Measurements from ENCODE around the gene CACNA1B. TPM values are rescaled to one million over a fixed set of nuclear protein-coding genes. Genes with fewer than 3 reads are reported as not detected.
A peak's percentile ranks its signal among the peaks of the same experiment; 100 is the strongest.
"Not testable (repeated sequence)": the region's sequence is repeated elsewhere in the genome, so short reads cannot be mapped to it uniquely, and the experiment has no call there.

The CACNA1B gene
- total and polyA plus RNA-seq, 2 donors (not counting 1 experiment from before 2014, with no cell fraction given), result 0.15 TPM; not detected in 1

DNA sequence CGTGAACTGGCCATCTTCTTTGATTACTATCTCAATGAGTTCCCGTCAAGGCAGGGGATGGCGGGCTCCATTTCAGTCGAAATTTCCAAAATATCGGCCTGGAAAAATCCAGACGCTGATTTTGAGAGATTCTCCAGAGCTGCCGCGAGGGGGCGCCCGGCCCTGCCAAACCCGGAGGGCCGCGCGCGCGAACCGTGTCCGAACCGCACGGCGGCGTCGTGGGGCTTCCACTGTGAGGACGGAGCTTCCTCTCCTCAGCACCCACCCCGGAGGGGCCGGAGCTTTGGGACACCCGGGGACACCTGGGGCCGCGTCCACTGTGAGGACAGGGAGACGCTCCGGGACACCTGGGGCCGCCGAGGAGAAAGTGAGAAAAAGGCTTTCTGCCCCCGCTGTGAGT, 270.0 kb downstream of the CACNA1B start:
- H3K79me2 ChIP-seq (ENCODE audit: control insufficient read depth, insufficient read depth, low read length); H3K4me1 ChIP-seq (ENCODE audit: control insufficient read depth in 2 of 2, insufficient read depth in 2 of 2, low read length in 2 of 2); H3K27me3 Mint-ChIP-seq; intact Hi-C loops (cut with micrococcal nuclease); ATAC-seq (ENCODE audit: low read depth); DNase-seq; H3K27me3 ChIP-seq (replicated peaks in 1 of 4; ENCODE audit: control extremely low read depth in 1 of 4, control insufficient read depth in 3 of 4, insufficient read depth in 4 of 4, low read length in 3 of 4); H3K9ac ChIP-seq (ENCODE audit: low read length); H3K4me2 ChIP-seq (replicated peaks; ENCODE audit: low read depth, low read length, poor library complexity, severe bottlenecking); H3K36me3 ChIP-seq (replicated peaks in 1 of 2; ENCODE audit: control extremely low read depth in 1 of 2, control insufficient read depth in 1 of 2, extremely low read depth in 1 of 2, insufficient read depth in 2 of 2, low read length in 1 of 2); POLR2A ChIA-PET; H3K4me1 Mint-ChIP-seq; H3K4me3 Mint-ChIP-seq; H3K4me3 ChIP-seq (ENCODE audit: control extremely low read depth in 1 of 5, extremely low read depth in 1 of 5, insufficient read depth in 1 of 5, low read depth in 2 of 5, low read length in 4 of 5); H2AFZ ChIP-seq (ENCODE audit: insufficient read depth, low read depth, low read length, poor library complexity, severe bottlenecking); H3K27ac Mint-ChIP-seq; H3K27ac ChIP-seq (ENCODE audit: low read length in 2 of 2); CTCF ChIA-PET; H3K9me3 ChIP-seq (ENCODE audit: control extremely low read depth in 1 of 3, control insufficient read depth in 2 of 3, insufficient read depth in 1 of 3, low read length in 2 of 3); H3K9me3 Mint-ChIP-seq (ENCODE audit: insufficient read depth); H4K20me1 ChIP-seq (ENCODE audit: control insufficient read depth, insufficient read depth, low read length, poor library complexity, severe bottlenecking): not testable (repeated sequence)
- 6% methylated on average over 7 of the region's 34 CpGs for WGBS (ENCODE audit: insufficient coverage)

DNA sequence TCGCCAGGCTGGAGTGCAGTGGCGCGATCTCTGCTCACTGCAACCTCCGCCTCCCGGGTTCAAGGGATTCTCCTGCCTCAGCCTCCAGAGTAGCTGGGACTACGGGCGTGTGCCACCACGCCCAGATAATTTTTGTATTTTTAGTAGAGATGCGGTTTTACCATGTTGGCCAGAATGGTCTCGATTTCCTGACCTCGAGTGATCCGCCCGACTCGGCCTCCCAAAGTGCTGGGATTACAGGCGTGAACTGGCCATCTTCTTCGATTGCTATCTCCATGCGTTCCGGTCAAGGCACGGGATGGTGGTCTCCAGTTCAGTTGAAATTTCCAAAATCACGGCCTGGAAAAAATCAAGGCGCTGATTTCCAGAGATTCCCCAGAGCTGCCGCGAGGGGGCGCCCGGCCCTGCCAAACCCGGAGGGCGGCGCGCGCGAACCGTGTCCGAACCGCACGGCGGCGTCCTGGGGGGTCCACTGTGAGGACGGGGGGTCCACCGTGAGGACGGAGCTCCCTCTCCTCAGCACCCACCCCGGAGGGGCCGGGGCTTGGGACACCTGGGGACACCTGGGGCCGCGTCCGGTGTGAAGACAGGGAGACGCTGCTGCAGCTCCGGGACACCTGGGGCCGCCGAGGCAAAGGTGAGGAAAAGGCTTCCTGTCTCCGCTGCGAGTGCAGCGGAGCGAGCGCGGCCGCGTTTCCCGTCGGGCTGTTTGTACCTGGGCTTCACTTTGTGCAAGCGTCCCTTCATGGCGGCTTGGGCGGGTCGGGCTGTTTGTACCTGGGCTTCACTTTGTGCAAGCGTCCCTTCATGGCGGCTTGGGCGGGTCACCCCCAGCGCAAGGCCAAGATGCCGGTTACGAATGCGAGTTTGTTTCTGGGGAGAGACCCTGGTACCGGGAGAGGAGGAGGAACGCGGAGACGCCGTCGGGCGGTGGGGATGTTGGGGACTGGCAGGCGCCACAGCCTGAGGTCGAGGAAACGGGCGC, 272.4 kb downstream of the CACNA1B start:
- H3K9me3 ChIP-seq (ENCODE audit: control extremely low read depth in 1 of 3, control insufficient read depth in 2 of 3, insufficient read depth in 1 of 3, low read length in 2 of 3); H4K20me1 ChIP-seq (ENCODE audit: control insufficient read depth, insufficient read depth, low read length, poor library complexity, severe bottlenecking); H3K27ac ChIP-seq (ENCODE audit: low read length in 2 of 2); H3K79me2 ChIP-seq (ENCODE audit: control insufficient read depth, insufficient read depth, low read length); H3K9me3 Mint-ChIP-seq (ENCODE audit: insufficient read depth); H3K27me3 ChIP-seq (replicated peaks in 1 of 4; ENCODE audit: control extremely low read depth in 1 of 4, control insufficient read depth in 3 of 4, insufficient read depth in 4 of 4, low read length in 3 of 4); H3K4me1 ChIP-seq (ENCODE audit: control insufficient read depth in 2 of 2, insufficient read depth in 2 of 2, low read length in 2 of 2); H3K9ac ChIP-seq (ENCODE audit: low read length); CTCF ChIA-PET; intact Hi-C loops (cut with micrococcal nuclease); H3K27me3 Mint-ChIP-seq; POLR2A ChIA-PET; H3K4me1 Mint-ChIP-seq; H3K36me3 ChIP-seq (replicated peaks in 1 of 2; ENCODE audit: control extremely low read depth in 1 of 2, control insufficient read depth in 1 of 2, extremely low read depth in 1 of 2, insufficient read depth in 2 of 2, low read length in 1 of 2); H3K27ac Mint-ChIP-seq: not testable (repeated sequence)
- TF ChIP-seq, protein P1, sequence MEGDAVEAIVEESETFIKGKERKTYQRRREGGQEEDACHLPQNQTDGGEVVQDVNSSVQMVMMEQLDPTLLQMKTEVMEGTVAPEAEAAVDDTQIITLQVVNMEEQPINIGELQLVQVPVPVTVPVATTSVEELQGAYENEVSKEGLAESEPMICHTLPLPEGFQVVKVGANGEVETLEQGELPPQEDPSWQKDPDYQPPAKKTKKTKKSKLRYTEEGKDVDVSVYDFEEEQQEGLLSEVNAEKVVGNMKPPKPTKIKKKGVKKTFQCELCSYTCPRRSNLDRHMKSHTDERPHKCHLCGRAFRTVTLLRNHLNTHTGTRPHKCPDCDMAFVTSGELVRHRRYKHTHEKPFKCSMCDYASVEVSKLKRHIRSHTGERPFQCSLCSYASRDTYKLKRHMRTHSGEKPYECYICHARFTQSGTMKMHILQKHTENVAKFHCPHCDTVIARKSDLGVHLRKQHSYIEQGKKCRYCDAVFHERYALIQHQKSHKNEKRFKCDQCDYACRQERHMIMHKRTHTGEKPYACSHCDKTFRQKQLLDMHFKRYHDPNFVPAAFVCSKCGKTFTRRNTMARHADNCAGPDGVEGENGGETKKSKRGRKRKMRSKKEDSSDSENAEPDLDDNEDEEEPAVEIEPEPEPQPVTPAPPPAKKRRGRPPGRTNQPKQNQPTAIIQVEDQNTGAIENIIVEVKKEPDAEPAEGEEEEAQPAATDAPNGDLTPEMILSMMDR (IDR thresholded peaks at IDR 0.05), result peak; percentile 27
- H3K4me2 ChIP-seq (replicated peaks; ENCODE audit: low read depth, low read length, poor library complexity, severe bottlenecking), result peak overlapping the region; percentile 28
- peak; percentile 33 for ATAC-seq (ENCODE audit: low read depth)
- 17% methylated on average over 76 of the region's 81 CpGs for WGBS (ENCODE audit: insufficient coverage)
- peak overlapping the region; percentile 51 for H2AFZ ChIP-seq (ENCODE audit: insufficient read depth, low read depth, low read length, poor library complexity, severe bottlenecking)
- peak overlapping the region in 4 of 5 experiments; percentile 26 to 50 (median 38) for H3K4me3 ChIP-seq (ENCODE audit: control extremely low read depth in 1 of 5, extremely low read depth in 1 of 5, insufficient read depth in 1 of 5, low read depth in 2 of 5, low read length in 4 of 5)
- H3K4me3 Mint-ChIP-seq, result peak overlapping the region; percentile 59
- DNase-seq, result peak; percentile 48

DNA sequence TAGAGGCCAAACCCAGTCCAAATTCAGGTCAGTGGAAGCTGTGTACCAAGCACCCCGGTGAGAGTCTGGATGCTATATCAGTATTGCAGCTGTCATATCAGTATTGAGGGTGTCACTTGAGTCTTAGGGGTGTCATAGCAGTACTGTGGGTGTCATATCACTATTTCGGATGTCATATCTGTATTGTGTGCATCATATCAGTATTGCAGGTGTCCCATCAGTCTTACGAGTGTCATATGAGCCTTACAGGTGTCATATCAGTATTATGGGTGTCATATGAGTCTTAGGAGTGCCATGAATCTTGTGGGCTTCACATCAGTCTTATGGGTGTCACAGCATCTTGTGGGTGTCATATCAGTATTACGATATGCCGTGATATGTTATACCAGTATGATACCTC, 278.2 kb downstream of the CACNA1B start:
- H3K27ac Mint-ChIP-seq; H3K27ac ChIP-seq (ENCODE audit: low read length in 2 of 2); H3K79me2 ChIP-seq (ENCODE audit: control insufficient read depth, insufficient read depth, low read length); CTCF ChIA-PET; H3K9me3 ChIP-seq (ENCODE audit: control extremely low read depth in 1 of 3, control insufficient read depth in 2 of 3, insufficient read depth in 1 of 3, low read length in 2 of 3); H3K4me2 ChIP-seq (replicated peaks; ENCODE audit: low read depth, low read length, poor library complexity, severe bottlenecking); H3K9me3 Mint-ChIP-seq (ENCODE audit: insufficient read depth); H3K36me3 ChIP-seq (replicated peaks in 1 of 2; ENCODE audit: control extremely low read depth in 1 of 2, control insufficient read depth in 1 of 2, extremely low read depth in 1 of 2, insufficient read depth in 2 of 2, low read length in 1 of 2); H2AFZ ChIP-seq (ENCODE audit: insufficient read depth, low read depth, low read length, poor library complexity, severe bottlenecking); POLR2A ChIA-PET; H3K4me1 Mint-ChIP-seq; H3K4me3 Mint-ChIP-seq; H3K4me1 ChIP-seq (ENCODE audit: control insufficient read depth in 2 of 2, insufficient read depth in 2 of 2, low read length in 2 of 2); H3K9ac ChIP-seq (ENCODE audit: low read length); H3K27me3 ChIP-seq (replicated peaks in 1 of 4; ENCODE audit: control extremely low read depth in 1 of 4, control insufficient read depth in 3 of 4, insufficient read depth in 4 of 4, low read length in 3 of 4); H3K4me3 ChIP-seq (ENCODE audit: control extremely low read depth in 1 of 5, extremely low read depth in 1 of 5, insufficient read depth in 1 of 5, low read depth in 2 of 5, low read length in 4 of 5); H4K20me1 ChIP-seq (ENCODE audit: control insufficient read depth, insufficient read depth, low read length, poor library complexity, severe bottlenecking); intact Hi-C loops (cut with micrococcal nuclease); DNase-seq; ATAC-seq (ENCODE audit: low read depth): not testable (repeated sequence)
- 69% methylated on average over 3 of the region's 5 CpGs for WGBS (ENCODE audit: insufficient coverage)
- H3K27me3 Mint-ChIP-seq, result peaks cover 22% of the 10 kb centered on the region
